Stimulated activated CD4-positive, alpha-beta T cell treated with anti-CD3 and anti-CD28 coated beads, TNF-alpha, amount 100 ng/mL, for 24 hours (primary cell): Measurements from ENCODE around the gene DLGAP1.
"Not testable (repeated sequence)": the region's sequence is repeated elsewhere in the genome, so short reads cannot be mapped to it uniquely, and the experiment has no call there.

Experiments used
- DNase-seq, 3 experiments: peaks; one replicate each; pipeline ENCODE4 v3.0.0-alpha.2; 2020; ENCODE audit warnings: low read depth in 3 of 3

Gene DLGAP1

GRCh38 chr18:4287340-4287739, 167.8 kb downstream of the DLGAP1 start:
- not testable (repeated sequence) for DNase-seq

GRCh38 chr18:4286256-4286655, 168.9 kb downstream of the DLGAP1 start:
- DNase-seq, result no peak

GRCh38 chr18:4285525-4285924, 169.6 kb downstream of the DLGAP1 start:
- no peak for DNase-seq

GRCh38 chr18:4284528-4284927, 170.6 kb downstream of the DLGAP1 start:
- DNase-seq, result no peak

- no peak for DNase-seq
These were observed 171.3 kb downstream of the DLGAP1 start for GRCh38 chr18:4283746-4284291.

- DNase-seq, result no peak
These were observed 172.2 kb downstream of the DLGAP1 start for GRCh38 chr18:4282954-4283353.

GRCh38 chr18:4276953-4277585, 178.0 kb downstream of the DLGAP1 start:
- no peak for DNase-seq

- DNase-seq, result no peak
These were observed 183.2 kb downstream of the DLGAP1 start for GRCh38 chr18:4271952-4272351.

GRCh38 chr18:4270988-4271387, 184.1 kb downstream of the DLGAP1 start:
- no peak for DNase-seq

GRCh38 chr18:4270016-4270415, 185.1 kb downstream of the DLGAP1 start:
- no peak for DNase-seq

- no peak for DNase-seq
These were observed 187.5 kb downstream of the DLGAP1 start for GRCh38 chr18:4267641-4268040.

- DNase-seq, result no peak
These were observed 190.7 kb downstream of the DLGAP1 start for GRCh38 chr18:4264347-4264791.

- DNase-seq, result no peak
These were observed 195.0 kb downstream of the DLGAP1 start for GRCh38 chr18:4260107-4260506.

GRCh38 chr18:4256766-4257417, 198.2 kb downstream of the DLGAP1 start:
- DNase-seq, result no peak

- no peak for DNase-seq
These were observed 200.3 kb downstream of the DLGAP1 start for GRCh38 chr18:4254840-4255239.

- no peak for DNase-seq
These were observed 202.3 kb downstream of the DLGAP1 start for GRCh38 chr18:4252829-4253228.

- DNase-seq, result no peak
These were observed 203.2 kb downstream of the DLGAP1 start for GRCh38 chr18:4251873-4252272.

GRCh38 chr18:4251206-4251605, 203.9 kb downstream of the DLGAP1 start:
- DNase-seq, result no peak

GRCh38 chr18:4250141-4250540, 205.0 kb downstream of the DLGAP1 start:
- no peak for DNase-seq

GRCh38 chr18:4248686-4249085, 206.4 kb downstream of the DLGAP1 start:
- no peak for DNase-seq

GRCh38 chr18:4246374-4246773, 208.7 kb downstream of the DLGAP1 start:
- DNase-seq, result no peak

- no peak for DNase-seq
These were observed 209.7 kb downstream of the DLGAP1 start for GRCh38 chr18:4245456-4245855.

GRCh38 chr18:4242431-4243161, 212.5 kb downstream of the DLGAP1 start:
- DNase-seq, result no peak
